Choroid plexus epithelial cell (primary cell): Measurements from ENCODE around the gene EGFL7.
"Not testable (repeated sequence)": the region's sequence is repeated elsewhere in the genome, so short reads cannot be mapped to it uniquely, and the experiment has no call there.

Source experiments
- DNase-seq: peaks from one replicate; pipeline ENCODE4 v3.0.0-alpha.2; 2010; ENCODE audit warnings: low read depth
- H3K4me3 ChIP-seq: 2 replicates; pipeline ENCODE4 v1.5.1; 2011; ENCODE audit warnings: low read depth, mild to moderate bottlenecking, control low read depth, low read length, moderate library complexity
- TF ChIP-seq, protein P1 (sequence below): conservative IDR thresholded peaks from 2 replicates; pipeline ENCODE4 v1.5.1; 2011; ENCODE audit warnings: low read depth, mild to moderate bottlenecking, control low read depth, inconsistent platforms, low read length, moderate library complexity

EGFL7 gene

DNA sequence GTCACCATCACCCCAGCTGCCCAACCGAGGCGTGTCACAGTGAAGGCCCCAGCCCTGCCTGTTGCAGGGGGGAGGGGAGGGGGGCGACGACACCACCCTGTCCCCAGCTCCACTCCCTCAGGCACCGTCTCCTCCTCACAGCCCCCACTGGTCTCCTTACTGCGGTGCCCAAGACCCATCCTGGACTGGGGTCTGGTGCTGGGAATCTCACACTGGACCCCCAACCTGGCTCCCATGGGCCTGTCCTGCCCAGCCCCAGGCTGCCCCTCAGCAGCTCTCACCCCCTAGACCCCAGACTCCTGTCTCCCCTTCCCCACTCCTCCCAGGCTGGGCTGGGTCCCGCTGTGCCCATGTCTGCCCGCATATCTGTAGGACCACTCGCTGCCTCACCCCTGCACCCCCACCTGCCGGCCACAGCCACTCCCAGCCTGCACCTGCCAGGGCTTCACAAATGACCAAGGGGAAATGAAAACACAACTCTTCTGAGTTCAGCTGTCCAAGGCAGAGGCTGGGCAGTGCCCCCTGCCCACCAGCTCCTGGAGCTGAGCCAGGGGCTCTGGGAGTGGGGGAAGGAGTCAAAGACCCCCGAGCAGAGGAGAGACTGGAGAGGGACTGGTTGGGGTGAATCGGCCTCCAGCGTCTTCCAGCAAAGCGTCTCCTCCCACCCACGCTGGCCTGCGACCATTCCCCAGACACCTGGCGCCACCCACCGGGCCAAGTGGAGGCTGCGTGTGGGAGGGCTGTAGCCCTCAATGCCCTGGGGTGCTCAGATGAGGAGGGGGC lies 32.6 kb upstream of the EGFL7 start:
- H3K4me3 ChIP-seq, result no peak overlapping the region
- TF ChIP-seq, protein P1, sequence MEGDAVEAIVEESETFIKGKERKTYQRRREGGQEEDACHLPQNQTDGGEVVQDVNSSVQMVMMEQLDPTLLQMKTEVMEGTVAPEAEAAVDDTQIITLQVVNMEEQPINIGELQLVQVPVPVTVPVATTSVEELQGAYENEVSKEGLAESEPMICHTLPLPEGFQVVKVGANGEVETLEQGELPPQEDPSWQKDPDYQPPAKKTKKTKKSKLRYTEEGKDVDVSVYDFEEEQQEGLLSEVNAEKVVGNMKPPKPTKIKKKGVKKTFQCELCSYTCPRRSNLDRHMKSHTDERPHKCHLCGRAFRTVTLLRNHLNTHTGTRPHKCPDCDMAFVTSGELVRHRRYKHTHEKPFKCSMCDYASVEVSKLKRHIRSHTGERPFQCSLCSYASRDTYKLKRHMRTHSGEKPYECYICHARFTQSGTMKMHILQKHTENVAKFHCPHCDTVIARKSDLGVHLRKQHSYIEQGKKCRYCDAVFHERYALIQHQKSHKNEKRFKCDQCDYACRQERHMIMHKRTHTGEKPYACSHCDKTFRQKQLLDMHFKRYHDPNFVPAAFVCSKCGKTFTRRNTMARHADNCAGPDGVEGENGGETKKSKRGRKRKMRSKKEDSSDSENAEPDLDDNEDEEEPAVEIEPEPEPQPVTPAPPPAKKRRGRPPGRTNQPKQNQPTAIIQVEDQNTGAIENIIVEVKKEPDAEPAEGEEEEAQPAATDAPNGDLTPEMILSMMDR, result peak; percentile 76

DNA sequence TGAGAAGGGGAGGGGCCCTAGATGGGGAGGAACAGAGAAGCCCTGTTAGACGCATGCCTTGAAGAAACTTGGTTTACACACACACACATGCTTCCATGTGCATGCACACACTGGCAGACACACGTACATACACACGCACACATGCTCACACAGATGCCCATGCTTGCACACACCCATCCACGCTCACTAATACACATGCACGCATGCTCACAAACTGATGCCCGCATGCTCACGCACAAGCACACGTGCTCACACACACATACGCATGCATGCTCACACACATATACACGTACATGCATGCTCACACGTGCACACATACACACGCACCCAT lies 32.1 kb upstream of the EGFL7 start:
- no peak for DNase-seq
- H3K4me3 ChIP-seq, result no peak overlapping the region

More for the DNA sequence above, 32.6 kb upstream of the EGFL7 start:
- peak; percentile 55 for DNase-seq

DNA sequence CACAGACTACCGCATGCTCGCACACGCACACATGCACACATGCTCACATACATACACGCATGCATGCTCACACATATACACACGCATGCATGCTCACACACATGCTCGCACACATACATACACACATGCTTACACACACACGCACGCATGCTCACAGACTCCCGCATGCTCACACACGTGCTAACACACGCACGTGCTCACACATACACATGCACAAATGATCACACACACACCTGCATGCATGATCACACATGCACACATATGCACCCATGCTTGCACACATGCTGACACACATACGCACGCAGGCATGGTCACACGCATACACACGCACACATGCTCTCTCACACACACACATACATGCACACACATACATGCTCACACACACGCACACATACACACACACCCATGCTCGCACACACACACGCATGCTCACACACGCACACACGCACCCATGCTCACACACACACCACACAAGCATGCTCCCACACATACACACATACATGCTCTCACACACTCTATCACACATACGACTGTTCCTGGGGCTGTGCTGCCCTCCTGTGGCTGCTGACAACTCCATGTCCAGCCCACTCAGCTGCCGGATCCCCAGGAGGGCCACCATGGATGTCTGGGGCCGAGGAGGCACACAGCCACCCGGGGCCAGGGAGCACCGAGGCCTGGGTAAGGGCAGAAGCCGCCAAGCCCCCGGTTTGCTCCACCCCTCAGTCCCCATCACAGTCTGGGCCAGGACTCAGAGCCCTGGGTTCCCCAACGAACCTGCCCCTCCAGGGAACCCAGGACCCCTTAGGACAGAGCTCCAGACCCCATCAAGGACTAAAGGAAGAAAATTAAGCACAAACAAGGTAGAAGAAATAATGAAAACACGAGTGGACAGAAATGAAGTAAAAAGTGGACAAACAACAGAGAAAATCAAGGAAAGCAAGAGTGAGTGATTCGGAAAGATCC lies 31.4 kb upstream of the EGFL7 start:
- TF ChIP-seq, protein P1, result peak; percentile 93
- peak; percentile 87 for DNase-seq
- no peak overlapping the region for H3K4me3 ChIP-seq

More for the DNA sequence above, 32.1 kb upstream of the EGFL7 start:
- TF ChIP-seq, protein P1, result no peak

DNA sequence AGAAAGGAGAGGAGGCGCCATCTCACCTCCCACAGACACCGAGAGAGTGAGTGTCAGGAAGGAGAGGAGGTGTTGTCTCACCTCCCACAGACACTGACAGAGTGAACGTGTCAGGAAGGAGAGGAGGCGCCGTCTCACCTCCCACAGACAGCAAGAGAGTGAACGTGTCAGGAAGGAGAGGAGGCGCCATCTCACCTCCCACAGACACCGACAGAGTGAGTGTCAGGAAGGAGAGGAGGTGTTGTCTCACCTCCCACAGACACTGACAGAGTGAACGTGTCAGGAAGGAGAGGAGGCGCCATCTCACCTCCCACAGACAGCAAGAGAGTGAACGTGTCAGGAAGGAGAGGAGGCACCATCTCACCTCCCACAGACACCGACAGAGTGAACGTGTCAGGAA lies 30.6 kb upstream of the EGFL7 start:
- not testable (repeated sequence) for H3K4me3 ChIP-seq, DNase-seq

DNA sequence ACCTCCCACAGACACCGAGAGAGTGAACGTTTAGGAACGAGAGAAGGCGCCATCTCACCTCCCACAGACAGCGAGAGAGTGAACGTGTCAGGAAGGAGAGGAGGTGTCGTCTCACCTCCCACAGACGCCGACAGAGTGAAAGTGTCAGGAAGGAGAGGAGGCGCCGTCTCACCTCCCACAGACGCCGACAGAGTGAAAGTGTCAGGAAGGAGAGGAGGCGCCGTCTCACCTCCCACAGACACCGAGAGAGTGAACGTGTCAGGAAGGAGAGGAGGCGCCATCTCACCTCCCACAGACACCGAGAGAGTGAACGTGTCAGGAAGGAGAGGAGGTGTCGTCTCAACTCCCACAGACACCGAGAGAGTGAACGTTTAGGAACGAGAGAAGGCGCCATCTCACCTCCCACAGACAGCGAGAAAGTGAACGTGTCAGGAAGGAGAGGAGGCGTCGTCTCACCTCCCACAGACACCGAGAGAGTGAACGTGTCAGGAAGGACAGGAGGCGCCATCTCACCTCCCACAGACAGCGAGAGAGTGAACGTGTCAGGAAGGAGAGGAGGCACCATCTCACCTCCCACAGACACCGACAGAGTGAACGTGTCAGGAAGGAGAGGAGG lies 30.1 kb upstream of the EGFL7 start:
- DNase-seq, H3K4me3 ChIP-seq: not testable (repeated sequence)

DNA sequence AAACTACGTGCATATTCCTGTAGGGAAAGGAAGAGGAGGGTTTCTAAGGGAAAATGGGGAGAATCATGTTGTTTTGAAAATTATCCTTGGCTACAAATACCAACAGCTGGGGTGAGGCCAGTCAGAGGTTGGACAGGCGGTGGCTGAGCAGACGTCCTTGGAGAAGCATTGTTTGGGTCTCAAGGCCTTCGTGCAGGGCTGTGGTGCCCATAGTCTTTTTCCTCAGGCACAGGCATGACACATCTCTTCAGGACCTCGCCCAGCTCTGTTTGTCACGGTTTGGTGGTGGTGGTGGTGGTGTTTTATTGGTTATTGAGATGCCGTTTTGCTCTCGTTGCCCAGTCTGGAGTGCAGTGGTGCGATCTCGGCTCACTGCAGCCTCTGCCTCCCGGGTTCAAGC lies 27.8 kb upstream of the EGFL7 start:
- TF ChIP-seq, protein P1, result no peak
- no peak for DNase-seq

DNA sequence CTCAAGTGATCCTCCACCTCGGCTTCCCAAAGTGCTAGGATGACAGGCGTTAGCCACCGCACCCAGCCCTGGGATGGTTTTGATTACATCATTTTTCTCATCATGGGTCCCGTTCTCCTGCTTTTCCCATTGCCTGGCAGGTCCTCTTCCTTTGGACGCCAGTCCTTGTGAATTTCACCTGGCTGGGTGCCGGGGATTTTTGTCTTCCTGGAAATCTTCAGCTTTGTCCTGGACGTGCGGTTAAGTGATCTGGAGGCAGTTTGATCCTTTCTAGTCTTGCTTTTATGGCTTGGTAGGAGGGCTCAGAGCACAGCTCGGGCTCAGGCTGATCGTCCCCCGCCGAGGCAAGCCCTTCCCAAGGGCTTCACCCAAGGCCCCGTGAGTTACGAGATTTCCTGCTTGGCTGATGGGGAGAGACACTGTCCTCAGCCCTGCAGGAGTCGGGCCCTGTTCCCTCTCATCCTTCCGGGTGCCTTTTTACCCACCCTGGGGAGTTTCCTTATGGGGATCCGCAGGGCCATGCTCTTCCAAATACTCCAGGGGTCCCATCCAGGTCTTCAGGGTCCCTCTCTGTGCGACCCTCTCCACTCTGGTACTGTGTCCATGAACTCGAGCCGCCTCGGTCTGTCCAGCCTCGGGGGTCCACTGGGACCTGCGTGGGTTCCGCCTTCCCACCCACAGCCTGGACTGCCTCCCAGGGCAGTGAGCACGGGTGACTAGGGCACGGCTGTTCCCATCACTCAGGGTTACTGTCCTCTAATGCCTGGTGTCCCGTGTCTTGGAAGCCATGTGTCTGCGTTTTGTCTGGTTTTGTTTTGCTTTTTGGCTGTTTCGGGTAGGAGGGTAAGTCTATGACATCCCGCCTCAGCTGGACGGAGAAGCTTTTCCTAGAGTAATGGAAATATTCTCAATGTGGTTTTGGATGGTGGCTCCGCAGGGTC lies 22.3 kb upstream of the EGFL7 start:
- TF ChIP-seq, protein P1, result no peak
- no peak overlapping the region for H3K4me3 ChIP-seq
- no peak for DNase-seq

More for the DNA sequence above, 27.8 kb upstream of the EGFL7 start:
- H3K4me3 ChIP-seq, result no peak overlapping the region
